Gastroesophageal sphincter (tissue), 3 donors: ENCODE data around the gene COPS9.

Experiments
- EP300 ChIP-seq: sonication (generic); formaldehyde crosslinking; IDR thresholded peaks from one replicate; pipeline ENCODE4 v1.6.1; 2017; ENCODE audit warnings: antibody characterized with exemption, mild to moderate bottlenecking
- POLR2A ChIP-seq, 2 donors: fragments of 450-650 bp; IDR thresholded peaks; one replicate each; pipeline ENCODE4 v1.6.1; 2017; ENCODE audit warnings: antibody characterized with exemption in 2 of 2, mild to moderate bottlenecking in 2 of 2, moderate library complexity in 1 of 2
- POLR2AphosphoS5 ChIP-seq: sonication (generic); formaldehyde crosslinking; IDR thresholded peaks from one replicate; pipeline ENCODE4 v1.6.1; 2017; ENCODE audit warnings: antibody characterized with exemption
- TF ChIP-seq, protein P1 (sequence below), 4 experiments: fragments of 200-600 bp in 2 of 4; fragments of 450-650 bp in 2 of 4; sonication (generic) in 1 of 4; IDR thresholded peaks; one replicate each; pipeline ENCODE4 v1.5.1; 2017 to 2019; ENCODE audit warnings: antibody characterized with exemption in 4 of 4, mild to moderate bottlenecking in 2 of 4, moderate library complexity in 2 of 4

- TF ChIP-seq EP300 (no peak), POLR2AphosphoS5 (no peak), POLR2A (IDR thresholded peaks at IDR 0.05) (no peak)
- TF ChIP-seq, protein P1, sequence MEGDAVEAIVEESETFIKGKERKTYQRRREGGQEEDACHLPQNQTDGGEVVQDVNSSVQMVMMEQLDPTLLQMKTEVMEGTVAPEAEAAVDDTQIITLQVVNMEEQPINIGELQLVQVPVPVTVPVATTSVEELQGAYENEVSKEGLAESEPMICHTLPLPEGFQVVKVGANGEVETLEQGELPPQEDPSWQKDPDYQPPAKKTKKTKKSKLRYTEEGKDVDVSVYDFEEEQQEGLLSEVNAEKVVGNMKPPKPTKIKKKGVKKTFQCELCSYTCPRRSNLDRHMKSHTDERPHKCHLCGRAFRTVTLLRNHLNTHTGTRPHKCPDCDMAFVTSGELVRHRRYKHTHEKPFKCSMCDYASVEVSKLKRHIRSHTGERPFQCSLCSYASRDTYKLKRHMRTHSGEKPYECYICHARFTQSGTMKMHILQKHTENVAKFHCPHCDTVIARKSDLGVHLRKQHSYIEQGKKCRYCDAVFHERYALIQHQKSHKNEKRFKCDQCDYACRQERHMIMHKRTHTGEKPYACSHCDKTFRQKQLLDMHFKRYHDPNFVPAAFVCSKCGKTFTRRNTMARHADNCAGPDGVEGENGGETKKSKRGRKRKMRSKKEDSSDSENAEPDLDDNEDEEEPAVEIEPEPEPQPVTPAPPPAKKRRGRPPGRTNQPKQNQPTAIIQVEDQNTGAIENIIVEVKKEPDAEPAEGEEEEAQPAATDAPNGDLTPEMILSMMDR (IDR thresholded peaks at IDR 0.05): no peak
Measured at GRCh38 chr2:240089306-240089705, 46.8 kb downstream of the COPS9 start.
